ENCODE results near the gene KDM2A.
"Not testable (repeated sequence)": the region's sequence is repeated elsewhere in the genome, so short reads cannot be mapped to it uniquely, and the experiment has no call there.

DNA sequence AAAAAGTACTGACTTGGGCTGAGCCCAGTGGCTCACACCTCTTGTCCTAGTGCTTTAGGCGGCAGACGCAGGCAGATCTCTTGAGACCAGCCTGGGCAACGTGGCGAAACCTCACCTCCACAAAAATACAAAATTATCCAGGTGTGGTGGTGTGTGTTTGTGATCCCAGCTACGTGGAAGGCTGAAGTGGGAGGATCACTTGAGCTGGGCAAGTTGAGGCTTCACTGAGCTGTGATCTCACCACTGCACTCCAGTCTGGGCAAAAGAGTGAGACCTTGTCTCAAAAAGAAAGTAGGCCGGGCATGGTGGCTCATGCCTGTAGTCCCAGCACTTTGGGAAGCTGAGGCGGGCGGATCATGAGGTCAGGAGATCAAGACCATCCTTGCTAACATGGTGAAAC is 115.5 kb downstream of the KDM2A start:
- TF ChIP-seq, protein P1, sequence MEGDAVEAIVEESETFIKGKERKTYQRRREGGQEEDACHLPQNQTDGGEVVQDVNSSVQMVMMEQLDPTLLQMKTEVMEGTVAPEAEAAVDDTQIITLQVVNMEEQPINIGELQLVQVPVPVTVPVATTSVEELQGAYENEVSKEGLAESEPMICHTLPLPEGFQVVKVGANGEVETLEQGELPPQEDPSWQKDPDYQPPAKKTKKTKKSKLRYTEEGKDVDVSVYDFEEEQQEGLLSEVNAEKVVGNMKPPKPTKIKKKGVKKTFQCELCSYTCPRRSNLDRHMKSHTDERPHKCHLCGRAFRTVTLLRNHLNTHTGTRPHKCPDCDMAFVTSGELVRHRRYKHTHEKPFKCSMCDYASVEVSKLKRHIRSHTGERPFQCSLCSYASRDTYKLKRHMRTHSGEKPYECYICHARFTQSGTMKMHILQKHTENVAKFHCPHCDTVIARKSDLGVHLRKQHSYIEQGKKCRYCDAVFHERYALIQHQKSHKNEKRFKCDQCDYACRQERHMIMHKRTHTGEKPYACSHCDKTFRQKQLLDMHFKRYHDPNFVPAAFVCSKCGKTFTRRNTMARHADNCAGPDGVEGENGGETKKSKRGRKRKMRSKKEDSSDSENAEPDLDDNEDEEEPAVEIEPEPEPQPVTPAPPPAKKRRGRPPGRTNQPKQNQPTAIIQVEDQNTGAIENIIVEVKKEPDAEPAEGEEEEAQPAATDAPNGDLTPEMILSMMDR (IDR thresholded peaks at IDR 0.05; ENCODE audit: insufficient read depth, low read length), result not testable (repeated sequence)
- not testable (repeated sequence) for TF ChIP-seq POLR2AphosphoS5 (IDR thresholded peaks at IDR 0.05; ENCODE audit: low read depth); GABPA (IDR thresholded peaks at IDR 0.05; ENCODE audit: low read depth); SPI1 (IDR thresholded peaks at IDR 0.05; ENCODE audit: borderline replicate concordance, low read depth)
- TF ChIP-seq, protein P2, sequence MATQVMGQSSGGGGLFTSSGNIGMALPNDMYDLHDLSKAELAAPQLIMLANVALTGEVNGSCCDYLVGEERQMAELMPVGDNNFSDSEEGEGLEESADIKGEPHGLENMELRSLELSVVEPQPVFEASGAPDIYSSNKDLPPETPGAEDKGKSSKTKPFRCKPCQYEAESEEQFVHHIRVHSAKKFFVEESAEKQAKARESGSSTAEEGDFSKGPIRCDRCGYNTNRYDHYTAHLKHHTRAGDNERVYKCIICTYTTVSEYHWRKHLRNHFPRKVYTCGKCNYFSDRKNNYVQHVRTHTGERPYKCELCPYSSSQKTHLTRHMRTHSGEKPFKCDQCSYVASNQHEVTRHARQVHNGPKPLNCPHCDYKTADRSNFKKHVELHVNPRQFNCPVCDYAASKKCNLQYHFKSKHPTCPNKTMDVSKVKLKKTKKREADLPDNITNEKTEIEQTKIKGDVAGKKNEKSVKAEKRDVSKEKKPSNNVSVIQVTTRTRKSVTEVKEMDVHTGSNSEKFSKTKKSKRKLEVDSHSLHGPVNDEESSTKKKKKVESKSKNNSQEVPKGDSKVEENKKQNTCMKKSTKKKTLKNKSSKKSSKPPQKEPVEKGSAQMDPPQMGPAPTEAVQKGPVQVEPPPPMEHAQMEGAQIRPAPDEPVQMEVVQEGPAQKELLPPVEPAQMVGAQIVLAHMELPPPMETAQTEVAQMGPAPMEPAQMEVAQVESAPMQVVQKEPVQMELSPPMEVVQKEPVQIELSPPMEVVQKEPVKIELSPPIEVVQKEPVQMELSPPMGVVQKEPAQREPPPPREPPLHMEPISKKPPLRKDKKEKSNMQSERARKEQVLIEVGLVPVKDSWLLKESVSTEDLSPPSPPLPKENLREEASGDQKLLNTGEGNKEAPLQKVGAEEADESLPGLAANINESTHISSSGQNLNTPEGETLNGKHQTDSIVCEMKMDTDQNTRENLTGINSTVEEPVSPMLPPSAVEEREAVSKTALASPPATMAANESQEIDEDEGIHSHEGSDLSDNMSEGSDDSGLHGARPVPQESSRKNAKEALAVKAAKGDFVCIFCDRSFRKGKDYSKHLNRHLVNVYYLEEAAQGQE (IDR thresholded peaks at IDR 0.05; ENCODE audit: insufficient replicate concordance, low read depth), result not testable (repeated sequence)

All from HL-60 (cell line).